ENCODE data around the gene PLCB1. TPM values are rescaled to one million over a fixed set of nuclear protein-coding genes. Genes with fewer than 3 reads are reported as not detected.
"Not testable (repeated sequence)": the region's sequence is repeated elsewhere in the genome, so short reads cannot be mapped to it uniquely, and the experiment has no call there.

The PLCB1 gene
- total RNA-seq, 2 donors from 2014 or later, result 1.8 to 3.0 TPM

DNA sequence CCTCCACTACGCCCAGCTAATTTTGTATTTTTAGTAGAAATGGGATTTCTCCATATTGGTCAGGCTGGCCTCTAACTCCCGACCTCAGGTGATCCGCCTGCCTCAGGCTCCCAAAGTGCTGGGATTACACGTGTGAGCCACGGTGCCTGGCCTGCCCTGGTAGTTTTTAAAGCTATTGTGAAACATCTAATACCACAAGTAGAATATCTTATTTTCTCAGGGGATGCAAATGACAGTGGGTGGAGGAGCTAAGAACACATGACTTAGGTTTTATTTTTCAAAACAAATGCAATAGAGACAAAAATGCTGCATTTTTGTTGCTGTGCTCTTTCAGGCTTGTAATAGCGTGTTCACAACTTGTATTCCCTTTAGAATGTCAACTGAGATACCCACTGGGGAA lies 671.9 kb downstream of the PLCB1 start:
- no peaks in the 10 kb centered on the region for H3K27me3 Mint-ChIP-seq
- H3K27ac Mint-ChIP-seq, result no peak overlapping the region

DNA sequence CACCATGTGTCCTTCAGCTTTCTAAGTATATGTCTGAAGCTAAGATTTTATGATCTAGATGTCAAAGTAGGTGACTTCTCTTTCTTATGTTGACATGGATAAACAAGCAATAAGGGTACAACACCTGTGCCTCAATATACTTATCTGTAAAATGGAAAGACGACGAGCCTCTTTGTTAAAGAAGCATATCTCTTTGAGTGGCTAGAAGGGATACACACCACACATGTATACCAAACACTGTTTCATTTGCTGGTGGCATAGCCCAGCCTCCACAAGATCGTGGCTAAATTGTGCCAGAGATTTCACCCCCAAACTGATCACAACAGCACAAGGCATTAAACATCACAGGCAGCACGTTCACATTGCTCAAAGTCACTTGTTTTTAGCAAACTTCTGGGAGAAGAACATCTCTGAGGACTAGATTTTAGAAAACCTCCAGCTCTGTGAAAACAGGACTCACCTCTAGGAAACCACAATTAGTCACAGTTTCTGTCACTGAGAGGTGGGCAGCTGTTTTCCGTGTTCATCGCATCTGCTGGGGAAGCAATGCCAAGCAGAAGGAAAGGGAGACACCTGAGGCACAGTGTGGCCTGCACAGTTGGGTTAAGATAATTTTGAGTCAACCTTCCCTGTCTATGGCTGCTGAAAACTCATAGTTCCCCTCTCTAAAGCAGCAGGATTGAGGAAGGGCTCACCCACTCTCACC lies 673.8 kb downstream of the PLCB1 start:
- ATAC-seq (replicated peaks), result peak; percentile 83
- peaks cover 6% of the 10 kb centered on the region for H3K4me1 Mint-ChIP-seq
- H3K36me3 Mint-ChIP-seq (ENCODE audit: low read depth), result peaks cover 14% of the 10 kb centered on the region
- H3K4me3 Mint-ChIP-seq, result no peak overlapping the region
- peaks cover 5% of the 10 kb centered on the region for H3K9me3 Mint-ChIP-seq
- peak overlapping the region; percentile 8 for H3K27ac Mint-ChIP-seq
- no peaks in the 10 kb centered on the region for H3K27me3 Mint-ChIP-seq

More for the DNA sequence above, 671.9 kb downstream of the PLCB1 start:
- peaks cover 14% of the 10 kb centered on the region for H3K36me3 Mint-ChIP-seq (ENCODE audit: low read depth)
- peaks cover 6% of the 10 kb centered on the region for H3K4me1 Mint-ChIP-seq
- no peak for ATAC-seq (replicated peaks)
- H3K9me3 Mint-ChIP-seq, result peaks cover 5% of the 10 kb centered on the region
- H3K4me3 Mint-ChIP-seq, result no peak overlapping the region

DNA sequence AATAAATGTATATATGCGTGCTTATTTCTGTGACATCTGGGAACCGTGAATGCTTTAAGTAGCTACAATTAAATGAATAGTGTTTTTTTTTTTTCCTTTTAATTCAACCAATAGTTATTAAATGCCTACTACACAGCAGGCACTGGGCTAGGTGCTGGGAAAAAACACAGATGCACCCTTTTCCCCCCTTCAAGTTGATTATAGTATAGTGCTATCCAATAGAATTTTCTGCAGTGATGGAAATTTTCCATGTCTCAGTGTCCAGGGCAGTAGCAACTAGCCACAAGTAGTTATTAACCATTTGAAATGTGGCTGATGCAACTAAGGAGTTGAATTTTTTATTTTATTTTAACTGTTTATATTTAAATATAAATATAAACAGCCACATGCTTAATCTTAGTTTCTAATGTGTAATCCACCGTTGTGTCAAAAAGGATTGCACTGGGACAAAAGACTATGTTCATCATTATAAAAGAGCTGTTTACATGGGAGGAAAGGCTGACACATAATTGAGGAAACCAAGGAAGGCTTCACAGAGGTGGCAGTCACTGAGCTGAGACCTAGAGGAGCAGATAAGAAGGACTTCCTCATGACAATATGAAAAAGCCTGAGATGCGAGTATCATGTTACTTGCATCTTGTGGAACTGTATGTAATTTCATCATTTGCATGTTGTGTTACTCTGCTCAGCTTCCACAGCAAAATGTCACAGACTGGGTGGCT lies 675.6 kb downstream of the PLCB1 start:
- H3K27ac Mint-ChIP-seq, result no peak overlapping the region
- no peak for ATAC-seq (replicated peaks)
- no peaks in the 10 kb centered on the region for H3K9me3 Mint-ChIP-seq
- H3K36me3 Mint-ChIP-seq (ENCODE audit: low read depth), result peaks cover 7% of the 10 kb centered on the region
- no peak overlapping the region for H3K4me3 Mint-ChIP-seq
- peaks cover 6% of the 10 kb centered on the region for H3K4me1 Mint-ChIP-seq
- H3K27me3 Mint-ChIP-seq, result no peaks in the 10 kb centered on the region

DNA sequence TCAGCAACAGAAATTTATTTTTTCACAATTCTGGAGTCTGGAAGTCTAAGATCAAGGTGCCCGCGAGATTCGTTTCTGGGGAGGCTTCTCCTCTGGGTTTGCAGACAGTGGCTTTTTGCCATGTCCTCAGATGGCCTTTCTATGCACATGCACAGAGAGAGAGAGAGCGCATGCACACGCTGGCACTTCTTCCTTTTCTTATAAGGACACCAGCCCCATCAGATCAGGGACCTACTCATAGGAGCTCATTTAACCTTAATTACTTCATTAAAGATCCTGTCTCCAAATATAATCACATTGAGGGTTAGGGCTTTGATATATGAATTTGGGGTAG lies 676.1 kb downstream of the PLCB1 start:
- peaks cover 6% of the 10 kb centered on the region for H3K4me1 Mint-ChIP-seq
- ATAC-seq (replicated peaks), result no peak
- no peaks in the 10 kb centered on the region for H3K9me3 Mint-ChIP-seq
- H3K4me3 Mint-ChIP-seq, result no peak overlapping the region
- H3K36me3 Mint-ChIP-seq (ENCODE audit: low read depth), result peaks cover 7% of the 10 kb centered on the region
- H3K27me3 Mint-ChIP-seq, result no peaks in the 10 kb centered on the region
- H3K27ac Mint-ChIP-seq, result no peak overlapping the region

DNA sequence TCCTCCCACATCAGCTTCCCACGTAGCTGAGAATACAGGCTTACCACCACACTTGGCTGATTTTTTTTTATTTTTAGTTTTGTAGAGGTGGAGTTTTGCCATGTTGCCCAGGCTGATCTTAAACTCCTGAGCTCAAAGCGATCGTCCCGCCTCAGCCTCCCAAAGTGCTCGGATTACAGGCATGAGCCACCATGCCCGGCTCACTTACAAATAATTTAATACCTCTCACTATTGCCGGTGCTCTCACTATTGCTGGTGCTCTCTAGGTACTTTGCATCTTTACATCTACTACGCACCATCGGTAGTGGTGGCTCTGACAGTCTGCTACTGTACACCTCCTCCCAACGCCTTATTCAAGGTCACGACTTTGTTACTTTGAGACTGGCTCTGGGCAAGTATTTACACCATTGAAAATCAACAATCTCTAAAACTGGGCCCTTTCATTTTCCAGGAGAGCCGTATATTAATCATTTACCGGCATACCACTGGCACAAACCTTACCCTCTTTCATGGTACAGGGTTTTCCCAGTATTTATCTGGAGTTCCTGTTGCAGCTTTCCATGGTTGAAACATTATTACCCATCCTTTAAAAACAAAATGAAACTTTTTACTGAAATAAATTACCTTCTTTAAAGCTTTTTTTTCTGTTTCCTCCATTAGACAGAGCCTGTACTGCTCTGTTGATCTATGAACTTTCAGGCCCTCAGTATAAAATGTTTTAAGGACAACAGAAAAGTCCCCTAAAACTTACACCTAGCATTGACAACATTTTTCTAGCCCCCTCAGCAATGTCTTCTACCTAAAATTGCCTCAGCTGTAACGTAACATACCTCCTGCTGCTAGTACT lies 677.3 kb downstream of the PLCB1 start:
- Mint-ChIP-seq H3K27me3 (no peaks in the 10 kb centered on the region), H3K4me3 (no peak overlapping the region), H3K27ac (no peak overlapping the region), H3K9me3 (no peaks in the 10 kb centered on the region), H3K4me1 (peaks cover 6% of the 10 kb centered on the region), H3K36me3 (ENCODE audit: low read depth) (no peaks in the 10 kb centered on the region)
- ATAC-seq (replicated peaks), result no peak

DNA sequence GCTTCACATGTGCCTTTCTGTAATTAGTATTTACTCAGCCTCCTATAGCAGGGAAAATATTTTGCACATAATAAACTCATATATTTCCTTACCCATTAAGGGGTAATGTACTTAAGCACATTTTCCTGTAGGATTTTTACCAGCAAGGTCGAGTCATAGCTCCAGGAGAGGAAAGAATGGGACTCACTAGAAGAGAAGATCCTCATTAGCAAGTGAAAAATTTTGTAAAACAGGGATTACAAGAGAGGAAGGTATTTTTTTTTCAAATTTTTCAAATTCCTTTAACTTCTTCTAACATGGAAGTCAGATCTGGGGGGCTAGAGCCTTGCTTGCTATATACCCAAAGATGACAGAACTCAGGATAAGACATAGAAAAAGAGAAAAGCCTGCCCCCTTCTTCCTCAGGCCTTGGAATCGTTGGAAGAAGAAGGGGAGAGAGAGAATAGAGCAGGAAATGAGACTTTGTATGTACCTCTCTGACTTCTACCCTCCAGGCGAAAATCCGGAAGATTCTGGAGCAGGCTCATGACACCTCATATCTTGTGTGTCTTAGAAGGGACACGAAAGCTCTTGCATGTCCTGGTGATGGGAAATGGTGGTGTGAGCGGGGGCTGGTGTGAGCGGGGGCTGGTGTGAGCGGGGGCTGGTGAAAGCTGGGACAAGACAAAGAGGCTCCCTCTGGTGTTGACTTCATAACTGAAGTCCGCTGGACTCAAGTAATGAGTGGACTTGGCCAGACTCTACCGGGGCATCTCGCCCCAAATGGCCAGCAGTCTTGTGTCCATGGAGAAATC lies 679.9 kb downstream of the PLCB1 start:
- H3K27ac Mint-ChIP-seq, result no peak overlapping the region
- H3K4me1 Mint-ChIP-seq, result no peaks in the 10 kb centered on the region
- no peaks in the 10 kb centered on the region for H3K36me3 Mint-ChIP-seq (ENCODE audit: low read depth)
- ATAC-seq (replicated peaks), result no peak
- H3K4me3 Mint-ChIP-seq, result no peak overlapping the region
- H3K9me3 Mint-ChIP-seq, result no peaks in the 10 kb centered on the region
- no peaks in the 10 kb centered on the region for H3K27me3 Mint-ChIP-seq

DNA sequence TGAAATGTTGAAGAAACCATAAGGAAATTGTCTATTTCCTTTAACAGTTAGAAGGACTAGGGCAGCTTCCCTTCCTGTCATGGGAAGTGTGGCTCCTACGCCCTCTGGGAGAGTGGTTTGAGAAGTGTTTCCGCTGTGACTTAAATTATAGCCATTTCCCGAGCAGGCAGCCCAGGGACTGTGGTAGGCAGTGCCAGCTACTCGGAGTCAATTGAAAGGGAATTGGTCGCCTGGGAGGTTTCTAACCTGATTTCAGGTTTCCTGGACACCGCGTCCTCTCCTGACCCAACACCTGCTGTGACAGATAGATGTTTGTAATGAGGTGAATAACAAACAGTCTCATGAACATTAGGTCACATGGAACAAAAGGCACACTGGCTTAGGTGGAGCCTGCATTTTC lies 680.8 kb downstream of the PLCB1 start:
- Mint-ChIP-seq H3K4me1 (no peaks in the 10 kb centered on the region), H3K27ac (no peak overlapping the region), H3K4me3 (no peak overlapping the region), H3K9me3 (no peaks in the 10 kb centered on the region), H3K27me3 (no peaks in the 10 kb centered on the region), H3K36me3 (ENCODE audit: low read depth) (no peaks in the 10 kb centered on the region)
- no peak for ATAC-seq (replicated peaks)

DNA sequence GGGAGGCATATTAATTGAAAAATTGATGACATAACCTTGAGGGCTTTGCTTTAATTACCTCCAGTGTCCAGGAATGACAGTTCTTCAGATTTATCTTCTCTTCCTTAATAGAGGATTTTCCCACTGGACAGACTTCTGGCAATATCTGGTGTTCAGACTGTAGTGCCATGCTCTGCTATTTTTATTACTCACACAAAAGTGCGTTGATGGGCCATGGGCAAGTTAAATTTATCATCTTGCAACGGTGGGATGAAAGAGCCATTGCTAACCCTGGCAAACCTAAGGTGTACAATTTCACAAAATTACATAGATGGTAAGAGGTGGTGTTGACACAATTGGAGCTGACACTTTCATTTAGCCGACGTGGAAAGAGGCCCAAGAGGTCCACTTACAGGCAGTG lies 683.1 kb downstream of the PLCB1 start:
- no peaks in the 10 kb centered on the region for H3K36me3 Mint-ChIP-seq (ENCODE audit: low read depth)
- no peaks in the 10 kb centered on the region for H3K4me1 Mint-ChIP-seq
- no peak overlapping the region for H3K4me3 Mint-ChIP-seq
- no peak overlapping the region for H3K27ac Mint-ChIP-seq
- no peak for ATAC-seq (replicated peaks)
- no peaks in the 10 kb centered on the region for H3K9me3 Mint-ChIP-seq
- no peaks in the 10 kb centered on the region for H3K27me3 Mint-ChIP-seq

DNA sequence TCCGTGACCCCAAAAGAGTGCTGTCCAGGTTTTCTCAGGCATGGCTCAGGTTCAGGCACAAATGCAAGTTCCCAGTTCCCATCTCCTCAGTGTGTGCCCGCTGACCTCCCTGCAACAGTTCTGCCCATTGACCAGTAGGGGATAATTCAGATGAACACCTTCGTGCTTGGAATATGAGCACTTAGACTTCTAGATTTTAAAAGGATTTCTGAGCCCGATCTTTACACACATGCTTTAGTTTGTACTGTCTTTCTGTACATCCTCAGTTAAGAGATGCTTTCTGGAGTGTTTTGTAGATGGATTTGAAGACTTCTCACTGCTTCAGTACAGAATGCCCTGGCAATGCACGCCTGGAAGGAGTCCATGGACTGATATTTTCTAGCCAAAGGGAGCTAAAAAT lies 697.2 kb downstream of the PLCB1 start:
- Mint-ChIP-seq H3K27me3 (no peaks in the 10 kb centered on the region), H3K4me3 (no peak overlapping the region), H3K4me1 (no peaks in the 10 kb centered on the region), H3K9me3 (peaks cover 8% of the 10 kb centered on the region), H3K27ac (no peak overlapping the region), H3K36me3 (ENCODE audit: low read depth) (no peaks in the 10 kb centered on the region)
- ATAC-seq (replicated peaks), result no peak

DNA sequence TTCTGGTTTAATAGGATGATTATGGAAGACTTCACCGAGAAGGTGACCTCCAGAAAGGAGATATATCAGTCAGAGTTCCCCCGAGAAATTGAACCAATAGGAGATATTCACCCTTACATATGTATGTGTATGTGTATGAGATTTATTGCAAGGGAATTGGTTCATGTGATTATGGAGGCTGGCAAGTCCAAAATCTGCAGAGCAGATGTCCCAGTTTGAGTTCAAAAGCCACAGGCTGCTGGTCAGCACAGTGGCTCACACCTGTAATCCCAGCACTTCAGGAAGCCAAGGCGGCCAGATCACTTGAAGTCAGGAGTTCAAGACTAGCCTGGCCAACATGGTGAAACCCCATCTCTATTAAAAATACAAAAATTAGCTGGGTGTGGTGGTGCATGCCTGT lies 702.2 kb downstream of the PLCB1 start:
- H3K27ac Mint-ChIP-seq; H3K4me3 Mint-ChIP-seq; H3K36me3 Mint-ChIP-seq (ENCODE audit: low read depth); ATAC-seq (replicated peaks); H3K27me3 Mint-ChIP-seq; H3K9me3 Mint-ChIP-seq; H3K4me1 Mint-ChIP-seq: not testable (repeated sequence)

DNA sequence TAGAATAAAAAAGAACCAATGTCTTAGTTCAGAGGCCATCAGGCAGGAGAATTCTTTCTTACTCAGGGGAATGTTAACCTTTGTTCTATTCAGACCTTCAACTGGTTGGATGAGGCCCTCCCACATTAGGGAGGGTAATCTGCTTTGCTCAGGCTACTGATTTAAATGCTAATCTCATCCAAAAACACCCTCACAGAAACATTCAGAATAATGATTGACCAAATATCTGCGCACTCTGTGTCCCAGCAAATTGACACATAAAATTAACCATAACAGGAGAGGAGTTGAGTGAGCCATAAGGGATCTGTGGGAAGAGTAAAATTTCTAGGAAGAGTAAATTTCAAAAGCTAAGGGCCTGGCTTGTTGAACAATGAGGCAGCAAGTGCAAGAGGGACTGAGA lies 702.8 kb downstream of the PLCB1 start:
- no peaks in the 10 kb centered on the region for H3K27me3 Mint-ChIP-seq
- no peaks in the 10 kb centered on the region for H3K36me3 Mint-ChIP-seq (ENCODE audit: low read depth)
- H3K27ac Mint-ChIP-seq, result no peak overlapping the region
- no peak for ATAC-seq (replicated peaks)
- no peaks in the 10 kb centered on the region for H3K4me1 Mint-ChIP-seq
- H3K4me3 Mint-ChIP-seq, result no peak overlapping the region
- no peaks in the 10 kb centered on the region for H3K9me3 Mint-ChIP-seq

DNA sequence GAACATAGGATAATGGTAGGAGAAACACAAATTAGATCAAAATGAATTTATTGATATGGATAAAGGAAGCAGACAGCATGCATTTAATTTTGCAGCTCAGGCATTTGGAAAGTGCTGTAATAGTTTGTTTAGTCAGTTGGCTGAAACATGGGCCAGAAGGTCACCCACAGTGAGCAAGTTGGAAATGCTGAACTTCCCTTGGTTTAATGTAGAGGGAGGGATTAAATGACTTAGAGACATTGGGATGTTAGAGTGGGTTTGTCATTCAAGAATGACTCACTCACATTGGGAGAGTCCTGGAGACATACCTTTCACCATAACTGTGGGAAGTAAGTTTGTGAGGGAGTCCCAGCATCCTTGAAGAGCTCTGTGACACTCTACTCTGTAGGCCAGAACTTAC lies 705.3 kb downstream of the PLCB1 start:
- Mint-ChIP-seq H3K9me3 (no peaks in the 10 kb centered on the region), H3K4me1 (no peaks in the 10 kb centered on the region), H3K27me3 (no peaks in the 10 kb centered on the region), H3K4me3 (no peak overlapping the region), H3K36me3 (ENCODE audit: low read depth) (no peaks in the 10 kb centered on the region), H3K27ac (no peak overlapping the region)
- no peak for ATAC-seq (replicated peaks)

DNA sequence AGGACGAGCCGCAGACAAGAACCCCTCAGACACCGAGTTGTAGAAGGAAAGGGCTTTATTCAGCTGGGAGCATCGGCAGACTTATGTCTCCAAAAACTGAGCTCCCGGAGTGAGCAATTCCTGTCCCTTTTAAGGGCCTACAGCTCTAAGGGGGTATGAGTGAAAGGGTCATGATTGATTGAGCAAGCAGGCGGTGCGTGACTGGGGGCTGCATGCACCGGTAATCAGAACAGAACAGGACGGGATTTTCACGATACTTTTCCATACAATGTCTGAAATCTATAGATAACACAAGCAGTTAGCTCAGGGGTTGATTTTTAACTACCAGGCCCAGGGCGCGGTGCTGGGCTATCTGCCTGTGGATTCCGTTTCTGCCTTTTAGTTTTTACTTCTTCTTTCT lies 710.5 kb downstream of the PLCB1 start:
- Mint-ChIP-seq H3K4me3 (no peak overlapping the region), H3K4me1 (no peaks in the 10 kb centered on the region), H3K27me3 (no peaks in the 10 kb centered on the region), H3K36me3 (ENCODE audit: low read depth) (no peaks in the 10 kb centered on the region), H3K27ac (no peak overlapping the region), H3K9me3 (peaks cover 4% of the 10 kb centered on the region)
- no peak for ATAC-seq (replicated peaks)

DNA sequence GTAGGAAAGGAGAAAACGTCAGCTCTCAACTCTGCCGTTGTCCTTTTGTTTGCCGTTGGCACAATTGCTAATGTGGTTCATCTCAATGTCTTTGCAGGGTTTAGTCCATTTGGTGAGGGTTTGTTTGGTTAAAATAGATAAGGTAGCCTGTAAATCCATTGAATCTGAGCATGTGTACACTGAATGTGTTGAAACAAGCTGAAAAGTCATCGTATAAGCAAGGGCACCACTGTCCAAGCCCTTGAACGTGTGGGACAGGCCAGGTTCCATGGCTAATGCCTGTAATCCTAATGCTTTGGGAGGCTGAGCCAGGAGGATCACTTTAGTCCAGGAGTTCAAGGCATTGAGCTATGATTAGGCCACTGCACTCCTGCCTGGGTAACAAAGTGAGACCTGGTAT lies 712.1 kb downstream of the PLCB1 start:
- no peak overlapping the region for H3K27ac Mint-ChIP-seq
- peaks cover 4% of the 10 kb centered on the region for H3K9me3 Mint-ChIP-seq
- no peaks in the 10 kb centered on the region for H3K36me3 Mint-ChIP-seq (ENCODE audit: low read depth)
- no peaks in the 10 kb centered on the region for H3K4me1 Mint-ChIP-seq
- H3K4me3 Mint-ChIP-seq, result no peak overlapping the region
- ATAC-seq (replicated peaks), result no peak
- H3K27me3 Mint-ChIP-seq, result no peaks in the 10 kb centered on the region
